ENCODE data around the gene LSM14A. TPM values are rescaled to one million over a fixed set of nuclear protein-coding genes. Genes with fewer than 3 reads are reported as not detected.
A peak's percentile ranks its signal among the peaks of the same experiment; 100 is the strongest.
"Not testable (repeated sequence)": the region's sequence is repeated elsewhere in the genome, so short reads cannot be mapped to it uniquely, and the experiment has no call there.

The LSM14A gene
- total RNA-seq, 1 donor from 2014 or later = 69.2 TPM

- DNase-seq = no peak
- no peak for ATAC-seq (ENCODE audit: poor library complexity)
- intact Hi-C loops (cut with DNase I) = no loop called here
Measured at GRCh38 chr19:34151439-34151838, 20.9 kb upstream of the LSM14A start.

- DNase-seq (no peak), ATAC-seq (ENCODE audit: poor library complexity) (no peak)
- intact Hi-C loops (cut with DNase I) = no loop called here
Measured at GRCh38 chr19:34154401-34154800, 17.9 kb upstream of the LSM14A start.

- intact Hi-C loops (cut with DNase I) = no loop called here
- ATAC-seq (ENCODE audit: poor library complexity) (no peak), DNase-seq (no peak)
Measured at GRCh38 chr19:34155686-34156085, 16.6 kb upstream of the LSM14A start.

GRCh38 chr19:34158966-34159365 is 13.3 kb upstream of the LSM14A start:
- ATAC-seq (ENCODE audit: poor library complexity); DNase-seq; intact Hi-C loops (cut with DNase I): not testable (repeated sequence)

- DNase-seq; intact Hi-C loops (cut with DNase I); ATAC-seq (ENCODE audit: poor library complexity): not testable (repeated sequence)
Measured at GRCh38 chr19:34159541-34159940, 12.8 kb upstream of the LSM14A start.

GRCh38 chr19:34161902-34162301 is 10.4 kb upstream of the LSM14A start:
- ATAC-seq (ENCODE audit: poor library complexity); DNase-seq; intact Hi-C loops (cut with DNase I): not testable (repeated sequence)

- ATAC-seq (ENCODE audit: poor library complexity) (no peak), DNase-seq (no peak)
- intact Hi-C loops (cut with DNase I) = no loop called here
Measured at GRCh38 chr19:34165295-34165738, 7.0 kb upstream of the LSM14A start.

- ATAC-seq (ENCODE audit: poor library complexity); intact Hi-C loops (cut with DNase I): not testable (repeated sequence)
Measured at GRCh38 chr19:34169475-34170199, 2.7 kb upstream of the LSM14A start.

GRCh38 chr19:34171539-34171876 is 796 bp upstream of the LSM14A start:
- intact Hi-C loops (cut with DNase I) = no loop called here
- DNase-seq = no peak
- ATAC-seq (ENCODE audit: poor library complexity) = no peak

More at GRCh38 chr19:34169475-34170199, 2.7 kb upstream of the LSM14A start:
- not testable (repeated sequence) for DNase-seq

GRCh38 chr19:34172661-34173192 is 423 bp downstream of the LSM14A start:
- intact Hi-C loops (cut with DNase I) = no loop called here
- peak; percentile 59 for ATAC-seq (ENCODE audit: poor library complexity)

GRCh38 chr19:34173193-34173956 is 1.1 kb downstream of the LSM14A start:
- DNase-seq (no peak), ATAC-seq (ENCODE audit: poor library complexity) (peak; percentile 13)
- intact Hi-C loops (cut with DNase I) = no loop called here

More at GRCh38 chr19:34172661-34173192, 423 bp downstream of the LSM14A start:
- DNase-seq = no peak

GRCh38 chr19:34175173-34175572 is 2.9 kb downstream of the LSM14A start:
- ATAC-seq (ENCODE audit: poor library complexity); DNase-seq; intact Hi-C loops (cut with DNase I): not testable (repeated sequence)

- intact Hi-C loops (cut with DNase I) = no loop called here
- no peak for ATAC-seq (ENCODE audit: poor library complexity)
- no peak for DNase-seq
Measured at GRCh38 chr19:34176581-34176980, 4.3 kb downstream of the LSM14A start.

GRCh38 chr19:34178274-34178610 is 5.9 kb downstream of the LSM14A start:
- intact Hi-C loops (cut with DNase I) = no loop called here
- no peak for ATAC-seq (ENCODE audit: poor library complexity)
- DNase-seq = no peak

- intact Hi-C loops (cut with DNase I) = no loop called here
- DNase-seq (no peak), ATAC-seq (ENCODE audit: poor library complexity) (no peak)
Measured at GRCh38 chr19:34179066-34179465, 6.8 kb downstream of the LSM14A start.

- DNase-seq (no peak), ATAC-seq (ENCODE audit: poor library complexity) (no peak)
- intact Hi-C loops (cut with DNase I) = no loop called here
Measured at GRCh38 chr19:34180273-34180672, 8.0 kb downstream of the LSM14A start.

- no peak for DNase-seq
- no peak for ATAC-seq (ENCODE audit: poor library complexity)
- intact Hi-C loops (cut with DNase I) = no loop called here
Measured at GRCh38 chr19:34180709-34181108, 8.4 kb downstream of the LSM14A start.

GRCh38 chr19:34181111-34181864 is 9.0 kb downstream of the LSM14A start:
- ATAC-seq (ENCODE audit: poor library complexity) = no peak
- no peak for DNase-seq
- intact Hi-C loops (cut with DNase I) = no loop called here

- intact Hi-C loops (cut with DNase I) = no loop called here
- DNase-seq (no peak), ATAC-seq (ENCODE audit: poor library complexity) (no peak)
Measured at GRCh38 chr19:34182125-34182524, 9.8 kb downstream of the LSM14A start.

Data from Right ventricle myocardium superior (tissue), 1 donor.